ENCODE results near the gene DCX.

- TF ChIP-seq, protein P1, sequence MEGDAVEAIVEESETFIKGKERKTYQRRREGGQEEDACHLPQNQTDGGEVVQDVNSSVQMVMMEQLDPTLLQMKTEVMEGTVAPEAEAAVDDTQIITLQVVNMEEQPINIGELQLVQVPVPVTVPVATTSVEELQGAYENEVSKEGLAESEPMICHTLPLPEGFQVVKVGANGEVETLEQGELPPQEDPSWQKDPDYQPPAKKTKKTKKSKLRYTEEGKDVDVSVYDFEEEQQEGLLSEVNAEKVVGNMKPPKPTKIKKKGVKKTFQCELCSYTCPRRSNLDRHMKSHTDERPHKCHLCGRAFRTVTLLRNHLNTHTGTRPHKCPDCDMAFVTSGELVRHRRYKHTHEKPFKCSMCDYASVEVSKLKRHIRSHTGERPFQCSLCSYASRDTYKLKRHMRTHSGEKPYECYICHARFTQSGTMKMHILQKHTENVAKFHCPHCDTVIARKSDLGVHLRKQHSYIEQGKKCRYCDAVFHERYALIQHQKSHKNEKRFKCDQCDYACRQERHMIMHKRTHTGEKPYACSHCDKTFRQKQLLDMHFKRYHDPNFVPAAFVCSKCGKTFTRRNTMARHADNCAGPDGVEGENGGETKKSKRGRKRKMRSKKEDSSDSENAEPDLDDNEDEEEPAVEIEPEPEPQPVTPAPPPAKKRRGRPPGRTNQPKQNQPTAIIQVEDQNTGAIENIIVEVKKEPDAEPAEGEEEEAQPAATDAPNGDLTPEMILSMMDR (conservative IDR thresholded peaks at IDR 0.05; ENCODE audit: low read depth in 2 of 2), result no peak
- TF ChIP-seq CREB1 (CRISPR knock-in tag; IDR thresholded peaks at IDR 0.05; ENCODE audit: low read depth) (no peak), EZH2 (IDR thresholded peaks at IDR 0.05; ENCODE audit: low read depth, unreplicated experiment) (no peak), POLR2AphosphoS5 (IDR thresholded peaks at IDR 0.05; ENCODE audit: low read depth) (no peak), ETS1 (IDR thresholded peaks at IDR 0.05) (no peak), EZH2phosphoT487 (IDR thresholded peaks at IDR 0.05; ENCODE audit: unreplicated experiment) (no peak), ZNF114 (CRISPR knock-in tag; IDR thresholded peaks at IDR 0.05) (no peak), NANOG (IDR thresholded peaks at IDR 0.05; ENCODE audit: borderline replicate concordance) (no peak), JUNB (IDR thresholded peaks at IDR 0.05; ENCODE audit: unreplicated experiment) (no peak), STAT1 (IDR thresholded peaks at IDR 0.05; ENCODE audit: unreplicated experiment) (no peak), ZNF331 (CRISPR knock-in tag; IDR thresholded peaks at IDR 0.05; ENCODE audit: low read depth) (no peak), ZNF462 (CRISPR knock-in tag; IDR thresholded peaks at IDR 0.05) (no peak)
- TF ChIP-seq, protein P2, sequence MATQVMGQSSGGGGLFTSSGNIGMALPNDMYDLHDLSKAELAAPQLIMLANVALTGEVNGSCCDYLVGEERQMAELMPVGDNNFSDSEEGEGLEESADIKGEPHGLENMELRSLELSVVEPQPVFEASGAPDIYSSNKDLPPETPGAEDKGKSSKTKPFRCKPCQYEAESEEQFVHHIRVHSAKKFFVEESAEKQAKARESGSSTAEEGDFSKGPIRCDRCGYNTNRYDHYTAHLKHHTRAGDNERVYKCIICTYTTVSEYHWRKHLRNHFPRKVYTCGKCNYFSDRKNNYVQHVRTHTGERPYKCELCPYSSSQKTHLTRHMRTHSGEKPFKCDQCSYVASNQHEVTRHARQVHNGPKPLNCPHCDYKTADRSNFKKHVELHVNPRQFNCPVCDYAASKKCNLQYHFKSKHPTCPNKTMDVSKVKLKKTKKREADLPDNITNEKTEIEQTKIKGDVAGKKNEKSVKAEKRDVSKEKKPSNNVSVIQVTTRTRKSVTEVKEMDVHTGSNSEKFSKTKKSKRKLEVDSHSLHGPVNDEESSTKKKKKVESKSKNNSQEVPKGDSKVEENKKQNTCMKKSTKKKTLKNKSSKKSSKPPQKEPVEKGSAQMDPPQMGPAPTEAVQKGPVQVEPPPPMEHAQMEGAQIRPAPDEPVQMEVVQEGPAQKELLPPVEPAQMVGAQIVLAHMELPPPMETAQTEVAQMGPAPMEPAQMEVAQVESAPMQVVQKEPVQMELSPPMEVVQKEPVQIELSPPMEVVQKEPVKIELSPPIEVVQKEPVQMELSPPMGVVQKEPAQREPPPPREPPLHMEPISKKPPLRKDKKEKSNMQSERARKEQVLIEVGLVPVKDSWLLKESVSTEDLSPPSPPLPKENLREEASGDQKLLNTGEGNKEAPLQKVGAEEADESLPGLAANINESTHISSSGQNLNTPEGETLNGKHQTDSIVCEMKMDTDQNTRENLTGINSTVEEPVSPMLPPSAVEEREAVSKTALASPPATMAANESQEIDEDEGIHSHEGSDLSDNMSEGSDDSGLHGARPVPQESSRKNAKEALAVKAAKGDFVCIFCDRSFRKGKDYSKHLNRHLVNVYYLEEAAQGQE (IDR thresholded peaks at IDR 0.05; ENCODE audit: unreplicated experiment), result no peak
Measured at GRCh38 chrX:111265486-111265885, 146.5 kb downstream of the DCX start.

Measured in GM23338 (cell line).